HG03457 (cell line): Measurements from ENCODE around the gene IFI27L1.
"Not testable (repeated sequence)": the region's sequence is repeated elsewhere in the genome, so short reads cannot be mapped to it uniquely, and the experiment has no call there.

Experiments
- ATAC-seq: cut with Tn5 transposase; IDR thresholded peaks from one replicate; pipeline ENCODE4 v1.9.1; 2021; ENCODE audit warnings: moderate number of reproducible peaks; ENCODE audit not compliant: unreplicated experiment

IFI27L1 gene

GRCh38 chr14:94047581-94047980 lies 33.5 kb upstream of the IFI27L1 start:
- ATAC-seq, result no peak

DNA sequence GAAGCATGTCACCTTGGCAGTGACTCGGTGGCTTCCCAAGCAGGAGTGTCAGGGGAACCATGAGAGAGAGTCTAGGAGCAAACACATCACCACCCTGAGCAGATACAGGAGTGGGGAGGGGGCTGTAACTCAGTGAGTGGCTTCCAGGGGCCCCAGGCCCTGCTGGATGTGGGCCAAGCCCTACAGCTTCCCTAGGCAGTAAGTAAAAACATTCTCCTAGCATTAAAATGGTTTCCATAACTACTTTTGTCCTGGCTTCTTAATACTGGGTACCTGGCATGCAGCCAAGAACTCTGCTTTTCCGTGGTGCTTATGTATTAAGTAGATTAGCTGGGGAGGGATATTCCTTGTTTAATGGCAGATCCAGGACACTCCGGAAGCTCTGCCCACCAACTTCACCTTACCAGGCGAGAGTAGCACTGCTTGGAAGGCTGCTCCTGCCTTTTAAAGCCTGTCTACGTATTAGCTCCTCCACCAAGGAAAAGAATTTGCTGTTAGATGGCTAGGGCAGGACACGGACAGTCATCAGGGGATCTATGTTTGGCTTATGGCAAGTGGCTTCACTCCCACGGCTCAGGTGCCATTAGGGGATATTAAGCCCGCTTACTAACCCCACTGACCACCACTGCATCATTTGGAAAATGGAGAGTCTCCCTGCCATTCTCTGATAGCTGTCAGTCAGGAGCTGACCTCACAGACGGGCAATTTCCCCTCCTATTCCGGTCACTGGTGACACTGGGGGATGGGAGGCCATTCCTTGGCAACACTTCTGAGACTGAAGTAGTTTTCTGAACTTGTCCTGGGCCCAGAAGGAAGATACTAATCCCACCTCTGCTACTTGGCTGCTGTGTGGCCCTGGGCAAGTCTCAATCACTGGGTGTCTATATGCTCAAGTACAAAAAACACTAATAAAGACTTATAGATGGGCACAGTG lies 32.2 kb upstream of the IFI27L1 start:
- ATAC-seq, result no peak

DNA sequence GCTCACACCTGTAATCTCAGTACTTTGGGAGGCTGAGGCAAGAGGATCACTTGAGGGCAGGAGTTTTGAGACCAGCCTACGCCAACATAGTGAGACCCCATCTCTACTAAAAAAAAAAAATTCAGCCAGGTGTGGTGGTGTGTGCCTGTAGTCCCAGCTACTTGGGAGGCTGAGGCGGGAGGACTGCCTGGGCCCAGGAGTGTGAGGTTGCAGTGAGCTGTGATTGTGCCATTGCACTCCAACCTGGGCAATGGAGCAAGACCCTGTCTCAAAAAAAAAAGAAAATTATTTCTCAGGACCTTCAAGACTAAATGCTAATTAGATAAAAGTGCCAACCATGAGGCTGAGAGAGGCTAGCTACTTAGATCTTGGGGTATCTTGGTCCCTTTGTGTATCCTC lies 31.5 kb upstream of the IFI27L1 start:
- no peak for ATAC-seq

DNA sequence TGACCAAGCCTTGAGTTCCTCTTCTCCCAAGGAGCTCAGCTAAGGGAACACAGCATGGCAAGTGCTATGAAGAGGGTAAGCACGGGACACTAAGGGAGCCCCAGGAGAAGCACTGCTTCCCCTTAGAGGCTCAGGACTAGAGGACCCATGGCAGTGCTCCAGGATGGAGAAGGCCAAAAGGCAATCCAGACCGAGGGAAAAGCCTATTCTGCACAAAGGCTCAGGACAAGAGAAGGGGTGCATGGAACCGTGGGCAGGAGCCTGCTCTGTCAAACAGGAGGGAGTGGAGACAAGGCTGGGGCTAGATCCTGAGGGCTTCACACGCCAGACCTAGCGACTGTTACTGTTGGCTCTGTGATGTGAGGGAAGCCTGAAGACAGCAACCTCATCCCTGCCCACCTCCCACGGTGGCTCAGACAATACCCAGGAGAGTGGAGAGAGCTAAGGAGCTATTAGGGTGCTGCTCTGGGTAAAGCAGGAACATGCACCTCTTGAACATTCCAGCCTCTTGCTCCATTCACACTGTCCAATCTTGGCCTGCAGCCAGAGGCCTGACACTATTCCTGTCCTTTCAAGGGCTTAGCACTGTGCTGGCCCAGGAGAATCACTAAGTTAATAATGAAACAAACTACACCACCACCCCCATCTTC lies 30.8 kb upstream of the IFI27L1 start:
- ATAC-seq, result no peak

DNA sequence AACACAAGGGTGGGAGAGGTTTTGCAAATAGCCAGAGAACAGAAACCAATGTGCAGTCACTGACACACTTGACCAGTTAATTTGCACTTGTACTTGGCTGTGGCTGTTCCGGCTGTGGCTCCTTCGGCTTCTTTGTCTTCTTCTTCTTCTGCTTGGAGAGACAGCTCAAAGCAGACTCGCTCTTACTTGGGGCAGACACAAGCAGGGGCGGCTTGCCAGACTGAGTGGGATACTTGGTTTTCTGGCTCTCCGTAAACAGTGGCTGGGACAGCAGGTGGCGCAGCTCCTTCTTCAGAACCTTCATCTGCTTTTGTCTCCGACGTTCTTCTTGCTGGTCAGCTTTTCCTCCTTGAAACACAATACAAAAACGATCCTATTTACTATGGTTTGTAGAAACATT lies 30.0 kb upstream of the IFI27L1 start:
- ATAC-seq, result no peak

DNA sequence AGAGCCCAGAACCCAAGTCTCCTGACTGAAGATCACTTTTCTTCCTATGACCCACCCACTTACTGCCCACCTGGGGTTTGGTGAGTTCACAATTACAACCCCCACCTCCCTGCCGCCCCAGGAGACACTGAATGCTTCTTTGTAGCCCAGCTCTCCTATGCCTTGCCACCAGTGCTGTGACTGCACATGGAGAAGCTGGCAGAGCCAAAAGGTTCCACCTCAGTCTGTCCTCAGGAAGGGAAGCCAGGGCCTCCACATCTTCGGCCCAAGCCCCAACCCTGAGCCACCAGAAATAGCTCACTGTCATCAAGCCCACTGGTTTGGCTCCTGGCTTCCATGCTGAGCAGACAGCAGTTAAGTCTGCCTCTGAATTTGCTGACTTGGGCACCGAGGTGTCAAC lies 29.3 kb upstream of the IFI27L1 start:
- no peak for ATAC-seq

DNA sequence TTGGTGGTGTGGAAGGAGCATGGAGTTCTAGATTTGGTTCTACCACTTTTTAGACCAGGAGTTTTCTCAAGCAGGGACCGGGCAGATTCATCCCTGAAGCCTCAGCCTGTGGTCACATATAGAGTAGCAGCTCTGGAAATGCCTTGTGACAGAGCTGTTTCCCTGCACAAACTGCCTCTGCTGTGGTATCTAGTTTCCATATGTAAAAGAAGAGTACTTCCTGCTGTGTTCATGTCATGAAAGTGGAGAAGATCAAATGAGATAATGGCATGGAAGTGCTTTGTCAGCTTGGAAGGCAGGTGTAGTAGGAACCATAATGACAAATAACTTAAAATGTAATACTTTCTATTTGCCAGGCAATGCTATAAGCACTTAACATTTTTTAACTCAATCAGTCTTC lies 28.9 kb upstream of the IFI27L1 start:
- ATAC-seq, result no peak

- no peak for ATAC-seq
Measured at GRCh38 chr14:94052662-94053061, 28.4 kb upstream of the IFI27L1 start.

DNA sequence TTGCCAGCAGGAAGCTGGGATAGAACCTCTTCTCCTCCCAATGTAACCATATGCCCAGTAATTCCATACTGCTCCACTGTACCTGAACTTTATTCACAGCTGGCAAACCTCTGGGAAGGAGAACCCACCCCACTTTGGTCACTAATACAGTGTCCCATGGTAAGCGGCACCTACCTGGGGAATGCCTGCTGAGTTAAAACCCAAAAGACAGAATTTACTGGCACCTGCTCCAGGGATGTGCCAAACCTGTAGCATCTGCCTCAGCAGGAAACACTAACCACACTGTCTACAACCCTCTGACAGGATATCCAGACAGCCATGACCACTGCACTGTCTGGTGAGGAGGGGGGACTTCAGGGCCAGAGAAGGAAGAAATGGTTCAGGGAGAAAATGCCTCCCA lies 26.7 kb upstream of the IFI27L1 start:
- no peak for ATAC-seq

DNA sequence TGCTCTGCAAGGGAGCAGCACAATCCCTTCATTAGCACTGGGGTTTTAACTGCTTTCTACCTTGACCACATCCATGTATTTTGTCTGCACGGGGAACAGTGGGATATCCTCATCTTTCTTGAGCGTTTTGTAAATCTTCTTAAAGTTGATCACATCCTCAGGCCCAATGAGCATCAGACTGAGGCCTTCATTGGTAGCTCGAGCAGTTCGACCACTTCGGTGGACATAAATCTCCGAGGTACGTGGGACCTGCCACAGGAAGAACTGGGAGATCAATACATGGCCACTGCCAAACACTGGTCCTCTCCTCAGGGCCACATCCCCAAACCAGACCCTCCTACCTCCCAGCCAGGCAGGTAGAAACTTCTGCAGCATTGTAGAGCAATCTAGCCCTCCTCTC lies 26.2 kb upstream of the IFI27L1 start:
- no peak for ATAC-seq

- ATAC-seq, result no peak
Measured at GRCh38 chr14:94056579-94057308, 24.4 kb upstream of the IFI27L1 start.

DNA sequence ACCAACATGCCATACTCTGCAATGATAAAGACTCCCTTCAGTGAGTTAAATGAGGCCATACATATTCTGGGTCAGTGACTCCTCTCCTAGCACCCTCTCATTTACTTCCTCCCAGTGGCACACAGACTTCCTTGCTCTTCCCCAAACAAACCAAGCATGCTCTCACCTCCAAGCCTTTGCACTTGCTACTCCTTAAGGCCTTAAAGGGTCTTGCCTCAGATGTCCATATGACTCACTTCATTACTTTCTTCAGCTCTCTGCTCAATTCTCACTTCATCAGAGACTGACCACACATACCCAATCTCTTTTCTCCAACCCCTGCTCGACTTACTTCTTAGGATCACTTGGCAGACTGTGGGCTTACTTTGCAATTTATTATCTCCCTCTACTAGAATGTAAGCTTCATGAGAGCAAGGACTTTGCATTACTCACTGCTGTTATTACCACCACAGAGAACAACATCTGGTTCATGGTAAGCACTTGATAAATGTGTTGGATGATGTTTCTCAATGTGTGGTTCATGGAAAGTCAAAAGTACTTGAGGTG lies 22.9 kb upstream of the IFI27L1 start:
- ATAC-seq, result no peak

DNA sequence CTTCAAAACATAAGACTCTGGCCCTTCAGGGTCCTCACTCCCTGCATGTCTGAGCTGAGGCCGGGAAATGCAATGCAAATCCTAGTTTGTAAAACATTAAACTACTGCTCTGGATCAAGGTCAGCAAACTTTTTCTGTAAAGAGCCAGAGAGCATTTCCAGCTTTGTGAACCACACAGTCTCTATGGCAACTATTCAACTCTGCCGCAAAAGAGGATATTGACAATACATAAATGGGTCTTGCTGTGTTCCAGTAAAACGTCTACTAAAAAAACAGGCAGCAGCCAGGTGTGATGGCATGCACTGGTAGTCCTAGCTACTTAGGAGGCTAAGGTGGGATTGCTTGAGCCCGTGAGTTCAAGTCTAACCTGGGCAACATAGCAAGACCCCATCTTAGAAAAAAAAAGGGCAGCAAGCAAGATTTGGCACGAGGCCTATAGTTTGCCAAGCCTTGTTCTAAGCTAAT lies 22.4 kb upstream of the IFI27L1 start:
- no peak for ATAC-seq

GRCh38 chr14:94059998-94060397 lies 21.1 kb upstream of the IFI27L1 start:
- ATAC-seq, result no peak

DNA sequence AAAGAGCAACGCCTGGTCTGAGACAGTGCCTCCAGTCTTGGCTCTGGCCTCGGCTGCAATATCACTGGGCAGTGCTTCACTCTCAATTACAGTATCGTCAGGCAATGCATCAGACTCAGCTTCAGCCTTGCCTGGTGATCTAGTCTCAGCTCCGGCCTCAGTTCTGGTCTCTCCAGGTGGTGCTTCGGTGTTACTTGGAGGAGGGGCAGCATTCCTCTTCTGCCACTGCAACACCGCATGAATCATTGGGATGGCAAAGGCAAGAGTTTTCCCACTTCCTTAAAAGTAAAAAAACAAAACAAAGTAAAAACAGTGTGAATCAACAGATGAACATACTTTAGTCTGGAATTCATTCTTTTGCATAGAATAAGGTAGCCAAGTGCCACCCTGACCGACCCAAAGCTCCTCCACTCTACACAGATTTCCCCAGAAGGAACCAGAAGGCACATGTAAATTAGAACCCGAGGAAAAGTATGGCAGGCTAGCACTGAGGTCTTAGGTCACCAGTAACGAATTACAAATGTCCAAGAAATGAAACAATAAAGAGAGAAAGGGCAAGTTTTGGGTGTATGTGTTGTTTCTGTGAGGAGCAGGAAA lies 18.7 kb upstream of the IFI27L1 start:
- no peak for ATAC-seq

- ATAC-seq, result no peak
Measured at GRCh38 chr14:94066089-94066676, 14.9 kb upstream of the IFI27L1 start.

DNA sequence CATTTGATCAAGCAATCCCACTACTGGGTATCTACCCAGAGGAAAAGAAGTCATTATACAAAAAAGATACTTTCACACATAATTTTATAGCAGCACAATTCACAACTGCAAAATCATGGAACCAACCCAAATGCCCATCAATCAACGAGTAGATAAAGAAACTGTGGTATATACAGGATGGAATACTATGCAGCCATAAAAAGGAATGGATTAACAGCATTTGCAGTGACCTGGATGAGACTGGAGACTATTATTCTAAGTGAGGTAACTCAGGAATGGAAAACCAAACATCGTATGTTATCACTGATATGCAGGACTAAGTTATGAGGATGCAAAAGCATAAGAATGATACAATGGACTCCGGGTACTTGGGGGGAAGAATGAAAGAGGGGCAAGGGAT lies 9.0 kb upstream of the IFI27L1 start:
- not testable (repeated sequence) for ATAC-seq

- ATAC-seq, result no peak
Measured at GRCh38 chr14:94074534-94074933, 6.6 kb upstream of the IFI27L1 start.

- ATAC-seq, result no peak
Measured at GRCh38 chr14:94075008-94075407, 6.1 kb upstream of the IFI27L1 start.

DNA sequence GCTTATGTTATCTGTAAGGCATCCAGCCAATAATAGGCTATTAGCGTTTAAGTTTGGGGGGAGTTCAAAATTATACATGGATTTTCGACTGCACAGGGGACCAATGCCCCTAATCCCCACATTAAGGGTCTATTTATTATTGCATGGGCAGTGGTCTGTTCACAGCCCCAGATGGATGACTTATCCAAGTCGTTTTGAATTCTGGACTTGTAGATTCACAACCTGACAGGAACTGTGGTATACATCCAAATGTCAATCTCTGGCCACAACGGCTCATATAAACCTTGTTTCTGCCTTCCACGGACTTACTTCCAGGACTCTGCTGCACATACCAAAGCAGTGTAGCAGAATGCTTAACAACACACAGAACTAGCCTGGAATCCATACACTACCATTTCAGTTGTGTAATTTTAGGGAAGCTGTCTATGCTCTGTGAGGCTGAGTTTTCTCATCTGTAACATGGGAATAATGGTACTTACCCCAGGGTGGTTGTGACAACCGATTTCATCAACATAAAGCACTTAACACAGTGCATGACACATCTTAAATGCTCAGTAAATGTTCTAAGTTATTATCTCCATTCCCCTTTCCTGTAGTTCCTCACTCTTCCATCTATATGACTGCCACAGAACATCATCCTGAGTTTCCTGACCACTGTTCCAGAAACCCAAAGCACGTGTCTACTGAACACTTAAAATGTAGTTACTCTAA lies 3.8 kb upstream of the IFI27L1 start:
- ATAC-seq, result no peak
